ENCODE measurements around the gene PODNL1. TPM values are rescaled to one million over a fixed set of nuclear protein-coding genes. Genes with fewer than 3 reads are reported as not detected.
A peak's percentile ranks its signal among the peaks of the same experiment; 100 is the strongest.

PODNL1 gene
- total RNA-seq, 2 donors from 2014 or later = 0.50 to 9.1 TPM

- WGBS = 97% methylated on average over 17 of the region's 17 CpGs
- Histone ChIP-seq H3K4me1 (replicated peaks) (peaks cover 7% of the 10 kb centered on the region), H3K36me3 (no peaks in the 10 kb centered on the region), H3K4me3 (no peak overlapping the region), H3K9me3 (no peaks in the 10 kb centered on the region), H3K27me3 (replicated peaks; ENCODE audit: insufficient read depth) (no peaks in the 10 kb centered on the region), H3K27ac (no peak overlapping the region)
- no peak for TF ChIP-seq POLR2A (IDR thresholded peaks at IDR 0.05)
- no peak for TF ChIP-seq POLR2AphosphoS5 (IDR thresholded peaks at IDR 0.05)
- TF ChIP-seq CTCF (IDR thresholded peaks at IDR 0.05) = no peak
- no peak for DNase-seq (ENCODE audit: low spot score)
- intact Hi-C loops (cut with DNase I) = no loop called here
These were observed 43.8 kb upstream of the PODNL1 start for GRCh38 chr19:13981988-13982501.

- no peaks in the 10 kb centered on the region for H3K27me3 ChIP-seq (replicated peaks; ENCODE audit: insufficient read depth)
- H3K9me3 ChIP-seq = no peaks in the 10 kb centered on the region
- no peak for DNase-seq (ENCODE audit: low spot score)
- no peak for TF ChIP-seq CTCF (IDR thresholded peaks at IDR 0.05)
- TF ChIP-seq POLR2AphosphoS5 (IDR thresholded peaks at IDR 0.05) = no peak
- TF ChIP-seq POLR2A (IDR thresholded peaks at IDR 0.05) = no peak
- H3K4me1 ChIP-seq (replicated peaks) = peaks cover 7% of the 10 kb centered on the region
- no peaks in the 10 kb centered on the region for H3K36me3 ChIP-seq
- no peak overlapping the region for H3K4me3 ChIP-seq
- WGBS = 85% methylated on average over 9 of the region's 9 CpGs
- intact Hi-C loops (cut with DNase I) = no loop called here
- no peak overlapping the region for H3K27ac ChIP-seq
These were observed 43.2 kb upstream of the PODNL1 start for GRCh38 chr19:13981467-13981866.

GRCh38 chr19:13981021-13981420, 42.8 kb upstream of the PODNL1 start:
- intact Hi-C loops (cut with DNase I) = no loop called here
- H3K27ac ChIP-seq = no peak overlapping the region
- no peak overlapping the region for H3K4me3 ChIP-seq
- TF ChIP-seq CTCF (IDR thresholded peaks at IDR 0.05) = no peak
- no peak for TF ChIP-seq POLR2A (IDR thresholded peaks at IDR 0.05)
- TF ChIP-seq POLR2AphosphoS5 (IDR thresholded peaks at IDR 0.05) = no peak
- no peak for DNase-seq (ENCODE audit: low spot score)
- no peaks in the 10 kb centered on the region for H3K36me3 ChIP-seq
- no peaks in the 10 kb centered on the region for H3K27me3 ChIP-seq (replicated peaks; ENCODE audit: insufficient read depth)
- 95% methylated on average over 4 of the region's 5 CpGs for WGBS
- H3K4me1 ChIP-seq (replicated peaks) = peaks cover 7% of the 10 kb centered on the region
- no peaks in the 10 kb centered on the region for H3K9me3 ChIP-seq

- H3K36me3 ChIP-seq = no peaks in the 10 kb centered on the region
- H3K27ac ChIP-seq = no peak overlapping the region
- intact Hi-C loops (cut with DNase I) = no loop called here
- H3K4me3 ChIP-seq = no peak overlapping the region
- TF ChIP-seq POLR2AphosphoS5 (IDR thresholded peaks at IDR 0.05) = no peak
- TF ChIP-seq POLR2A (IDR thresholded peaks at IDR 0.05) = no peak
- no peak for TF ChIP-seq CTCF (IDR thresholded peaks at IDR 0.05)
- no peaks in the 10 kb centered on the region for H3K9me3 ChIP-seq
- H3K4me1 ChIP-seq (replicated peaks) = peaks cover 7% of the 10 kb centered on the region
- WGBS = 90% methylated on average over 15 of the region's 15 CpGs
- H3K27me3 ChIP-seq (replicated peaks; ENCODE audit: insufficient read depth) = no peaks in the 10 kb centered on the region
- no peak for DNase-seq (ENCODE audit: low spot score)
These were observed 42.1 kb upstream of the PODNL1 start for GRCh38 chr19:13980340-13980739.

- intact Hi-C loops (cut with DNase I) = no loop called here
- 76% methylated on average over 11 of the region's 12 CpGs for WGBS
- Histone ChIP-seq H3K36me3 (no peaks in the 10 kb centered on the region), H3K9me3 (no peaks in the 10 kb centered on the region), H3K4me3 (peak overlapping the region in 1 of 2 donors; percentile 47), H3K27me3 (replicated peaks; ENCODE audit: insufficient read depth) (no peaks in the 10 kb centered on the region), H3K4me1 (replicated peaks) (peaks cover 7% of the 10 kb centered on the region), H3K27ac (no peak overlapping the region)
- no peak for DNase-seq (ENCODE audit: low spot score)
- no peak for TF ChIP-seq POLR2AphosphoS5 (IDR thresholded peaks at IDR 0.05)
- no peak for TF ChIP-seq POLR2A (IDR thresholded peaks at IDR 0.05)
- no peak for TF ChIP-seq CTCF (IDR thresholded peaks at IDR 0.05)
These were observed 41.5 kb upstream of the PODNL1 start for GRCh38 chr19:13979686-13980085.

All from prostate gland (tissue), 2 donors.